ENCODE data around the gene CALM3. TPM values are rescaled to one million over a fixed set of nuclear protein-coding genes. Genes with fewer than 3 reads are reported as not detected.

Gene CALM3
- total RNA-seq, 4 donors from 2014 or later: 128 to 193 (median 163) TPM

DNA sequence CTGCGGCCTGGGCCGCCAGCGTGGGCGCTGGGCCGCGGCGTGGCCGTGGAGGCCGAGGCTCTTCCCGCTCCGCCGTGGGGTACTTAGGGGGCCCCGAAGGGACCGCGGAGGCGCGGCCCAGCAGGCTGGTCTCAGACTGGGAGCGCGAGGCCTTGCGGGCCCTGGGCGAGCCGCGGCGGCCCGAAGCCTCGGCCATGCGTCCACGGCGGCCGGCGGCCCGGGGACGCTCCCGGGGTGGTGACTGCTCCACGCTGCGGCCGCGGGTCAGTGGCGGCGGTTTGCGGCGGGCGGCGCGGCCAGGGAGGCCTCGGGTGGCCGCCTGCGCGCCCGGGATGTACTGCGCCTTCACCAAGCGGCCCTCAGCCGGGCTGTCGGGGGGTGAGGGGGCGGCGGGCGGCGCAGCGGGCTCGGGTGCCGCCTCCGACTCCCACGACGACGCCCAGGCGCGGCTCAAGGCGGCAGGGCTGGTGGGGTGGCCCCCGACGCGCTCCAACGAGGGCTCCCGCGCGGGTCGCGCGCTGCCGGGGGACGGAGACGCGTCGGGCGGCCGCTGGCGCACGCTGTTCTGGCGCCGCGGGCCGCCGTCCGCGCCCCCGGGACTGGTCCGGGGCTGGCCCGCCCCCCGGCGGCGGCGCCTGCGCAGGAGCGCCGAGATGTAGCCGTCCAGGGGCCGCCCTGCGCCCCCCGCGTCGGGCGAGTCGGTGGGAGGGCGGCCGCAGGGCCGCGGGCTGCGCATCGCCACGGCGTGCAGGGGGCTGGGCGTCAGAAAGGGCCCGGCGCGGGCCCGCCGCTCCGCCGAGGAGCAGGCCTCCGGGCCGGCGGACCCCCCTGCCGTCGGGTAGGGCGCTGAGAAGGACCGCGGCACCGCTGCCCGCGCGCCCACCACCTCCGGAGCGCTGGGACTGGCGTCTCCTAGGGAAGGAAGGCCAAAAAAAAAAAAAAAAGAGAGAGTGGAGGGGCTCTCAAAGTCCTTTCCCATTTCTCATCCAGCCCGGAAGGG, 48.1 kb downstream of the CALM3 start:
- no peaks in the 10 kb centered on the region for H3K9me3 ChIP-seq
- peak overlapping the region in 2 of 4 donors; percentile 6 to 43 for H3K27ac ChIP-seq
- no peak for ATAC-seq
- 67% methylated on average over 1 of the region's 144 CpGs; no CpG with 5 or more reads in 1 of the 2 donors for WGBS, 2 donors (ENCODE audit: low coverage in 1 of 2)
- no peak overlapping the region for H3K4me3 ChIP-seq
- TF ChIP-seq POLR2AphosphoS5 (IDR thresholded peaks at IDR 0.05) (no peak), EP300 (IDR thresholded peaks at IDR 0.05) (no peak), POLR2A (IDR thresholded peaks at IDR 0.05) (no peak)
- TF ChIP-seq, protein P1, sequence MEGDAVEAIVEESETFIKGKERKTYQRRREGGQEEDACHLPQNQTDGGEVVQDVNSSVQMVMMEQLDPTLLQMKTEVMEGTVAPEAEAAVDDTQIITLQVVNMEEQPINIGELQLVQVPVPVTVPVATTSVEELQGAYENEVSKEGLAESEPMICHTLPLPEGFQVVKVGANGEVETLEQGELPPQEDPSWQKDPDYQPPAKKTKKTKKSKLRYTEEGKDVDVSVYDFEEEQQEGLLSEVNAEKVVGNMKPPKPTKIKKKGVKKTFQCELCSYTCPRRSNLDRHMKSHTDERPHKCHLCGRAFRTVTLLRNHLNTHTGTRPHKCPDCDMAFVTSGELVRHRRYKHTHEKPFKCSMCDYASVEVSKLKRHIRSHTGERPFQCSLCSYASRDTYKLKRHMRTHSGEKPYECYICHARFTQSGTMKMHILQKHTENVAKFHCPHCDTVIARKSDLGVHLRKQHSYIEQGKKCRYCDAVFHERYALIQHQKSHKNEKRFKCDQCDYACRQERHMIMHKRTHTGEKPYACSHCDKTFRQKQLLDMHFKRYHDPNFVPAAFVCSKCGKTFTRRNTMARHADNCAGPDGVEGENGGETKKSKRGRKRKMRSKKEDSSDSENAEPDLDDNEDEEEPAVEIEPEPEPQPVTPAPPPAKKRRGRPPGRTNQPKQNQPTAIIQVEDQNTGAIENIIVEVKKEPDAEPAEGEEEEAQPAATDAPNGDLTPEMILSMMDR (IDR thresholded peaks at IDR 0.05): no peak
- peaks cover 9% of the 10 kb centered on the region for H3K27me3 ChIP-seq
- H3K36me3 ChIP-seq: peaks cover 0 to 21% of the 10 kb centered on the region in 2 donors
- peaks cover 0 to 56% (median 8%) of the 10 kb centered on the region in 3 donors for H3K4me1 ChIP-seq

DNA sequence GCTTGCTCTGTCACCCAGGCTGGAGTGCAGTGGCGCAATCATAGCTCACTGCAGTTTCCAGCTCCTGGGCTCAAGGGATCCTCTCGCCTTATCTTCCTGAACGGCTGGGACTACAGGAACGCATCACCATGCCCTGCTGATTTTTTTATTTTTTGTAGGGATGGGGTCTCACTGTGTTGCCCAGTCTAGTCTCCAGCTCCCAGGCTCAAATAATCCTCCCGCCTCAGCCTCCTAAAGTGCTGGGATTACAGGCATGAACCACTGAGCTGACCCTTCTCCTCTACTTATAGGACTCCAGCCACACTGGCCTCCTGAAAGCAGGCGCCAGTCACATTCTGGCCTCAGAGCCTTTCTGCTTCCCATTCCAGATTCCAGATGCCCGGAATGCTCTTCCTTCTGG, 49.3 kb downstream of the CALM3 start:
- TF ChIP-seq EP300 (IDR thresholded peaks at IDR 0.05): no peak
- TF ChIP-seq, protein P1 (IDR thresholded peaks at IDR 0.05): no peak
- TF ChIP-seq POLR2AphosphoS5 (IDR thresholded peaks at IDR 0.05): no peak
- no peak for ATAC-seq
- no peak overlapping the region for H3K4me3 ChIP-seq
- peaks cover 0 to 56% (median 9%) of the 10 kb centered on the region in 3 donors for H3K4me1 ChIP-seq
- peaks cover 9% of the 10 kb centered on the region for H3K27me3 ChIP-seq
- 92 to 93% methylated on average over 6 to 7 of the region's 7 CpGs for WGBS, 2 donors (ENCODE audit: low coverage in 1 of 2)
- peaks cover 0 to 21% of the 10 kb centered on the region in 2 donors for H3K36me3 ChIP-seq
- no peaks in the 10 kb centered on the region for H3K9me3 ChIP-seq
- H3K27ac ChIP-seq: peak overlapping the region in 1 of 4 donors; percentile 27

DNA sequence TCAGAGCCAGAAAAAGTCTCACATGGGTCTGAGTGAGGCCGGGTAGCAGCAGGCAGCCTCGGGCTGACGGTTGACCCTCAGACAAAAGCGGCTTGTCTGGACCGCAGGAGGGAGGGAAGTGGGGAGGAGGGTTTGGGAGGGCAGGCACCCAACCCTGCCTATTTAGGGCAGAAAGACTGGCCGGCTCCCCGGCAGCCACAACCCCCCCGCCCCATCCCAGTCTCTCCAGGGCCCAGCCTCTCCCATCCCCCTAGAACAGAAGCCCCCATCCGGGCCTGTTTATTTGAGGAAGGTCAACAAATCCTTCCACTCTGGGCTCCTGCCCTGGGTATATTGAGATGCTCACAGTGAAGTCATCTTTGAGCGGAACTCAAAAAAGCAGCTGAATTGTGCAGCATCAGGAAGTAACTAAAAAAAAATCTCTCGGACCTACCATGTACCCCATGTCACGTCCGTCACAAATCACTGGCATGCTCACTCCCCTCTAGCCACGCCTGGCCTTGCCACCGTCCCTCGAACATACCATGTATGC, 53.6 kb downstream of the CALM3 start:
- no peaks in the 10 kb centered on the region for H3K27me3 ChIP-seq
- H3K4me1 ChIP-seq: peaks cover 0 to 73% (median 19%) of the 10 kb centered on the region in 3 donors
- peak; percentile 54 for ATAC-seq
- H3K27ac ChIP-seq: peak overlapping the region; percentile 83 to 91 (median 86)
- H3K9me3 ChIP-seq: no peaks in the 10 kb centered on the region
- H3K4me3 ChIP-seq: no peak overlapping the region
- peaks cover 0 to 12% of the 10 kb centered on the region in 2 donors for H3K36me3 ChIP-seq
- WGBS, 2 donors (ENCODE audit: low coverage in 1 of 2): 15 to 46% methylated on average over 4 to 9 of the region's 16 CpGs
- TF ChIP-seq POLR2AphosphoS5 (IDR thresholded peaks at IDR 0.05): peak; percentile 23
- TF ChIP-seq POLR2A (IDR thresholded peaks at IDR 0.05): no peak

DNA sequence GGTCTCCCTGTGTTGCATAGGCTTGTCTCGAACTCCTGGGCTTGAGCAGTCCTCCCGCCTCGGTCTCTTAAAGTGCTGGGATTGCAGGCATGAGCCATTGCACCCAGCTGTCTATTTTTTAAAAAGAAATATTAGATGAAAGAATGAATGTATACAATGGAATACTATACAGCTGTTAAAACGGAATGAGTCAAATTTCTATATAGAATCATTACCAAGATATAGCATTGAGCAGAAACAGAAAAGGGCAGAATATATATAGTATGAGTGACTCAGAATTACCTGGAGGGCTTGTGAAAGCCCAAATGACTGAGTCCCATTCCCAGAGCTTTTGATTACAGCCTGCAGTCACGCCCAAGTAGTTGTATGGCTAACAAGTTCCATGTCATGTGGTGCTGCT, 55.4 kb downstream of the CALM3 start:
- no peak overlapping the region for H3K4me3 ChIP-seq
- H3K27ac ChIP-seq: peak overlapping the region in 3 of 4 donors; percentile 63 to 89 (median 83)
- no peak for TF ChIP-seq EP300 (IDR thresholded peaks at IDR 0.05)
- H3K4me1 ChIP-seq: peaks cover 0 to 85% (median 29%) of the 10 kb centered on the region in 3 donors
- 53 to 93% methylated on average over 2 to 5 of the region's 5 CpGs for WGBS, 2 donors (ENCODE audit: low coverage in 1 of 2)
- H3K27me3 ChIP-seq: no peaks in the 10 kb centered on the region
- H3K9me3 ChIP-seq: no peaks in the 10 kb centered on the region
- peaks cover 0 to 12% of the 10 kb centered on the region in 2 donors for H3K36me3 ChIP-seq
- no peak for ATAC-seq

DNA sequence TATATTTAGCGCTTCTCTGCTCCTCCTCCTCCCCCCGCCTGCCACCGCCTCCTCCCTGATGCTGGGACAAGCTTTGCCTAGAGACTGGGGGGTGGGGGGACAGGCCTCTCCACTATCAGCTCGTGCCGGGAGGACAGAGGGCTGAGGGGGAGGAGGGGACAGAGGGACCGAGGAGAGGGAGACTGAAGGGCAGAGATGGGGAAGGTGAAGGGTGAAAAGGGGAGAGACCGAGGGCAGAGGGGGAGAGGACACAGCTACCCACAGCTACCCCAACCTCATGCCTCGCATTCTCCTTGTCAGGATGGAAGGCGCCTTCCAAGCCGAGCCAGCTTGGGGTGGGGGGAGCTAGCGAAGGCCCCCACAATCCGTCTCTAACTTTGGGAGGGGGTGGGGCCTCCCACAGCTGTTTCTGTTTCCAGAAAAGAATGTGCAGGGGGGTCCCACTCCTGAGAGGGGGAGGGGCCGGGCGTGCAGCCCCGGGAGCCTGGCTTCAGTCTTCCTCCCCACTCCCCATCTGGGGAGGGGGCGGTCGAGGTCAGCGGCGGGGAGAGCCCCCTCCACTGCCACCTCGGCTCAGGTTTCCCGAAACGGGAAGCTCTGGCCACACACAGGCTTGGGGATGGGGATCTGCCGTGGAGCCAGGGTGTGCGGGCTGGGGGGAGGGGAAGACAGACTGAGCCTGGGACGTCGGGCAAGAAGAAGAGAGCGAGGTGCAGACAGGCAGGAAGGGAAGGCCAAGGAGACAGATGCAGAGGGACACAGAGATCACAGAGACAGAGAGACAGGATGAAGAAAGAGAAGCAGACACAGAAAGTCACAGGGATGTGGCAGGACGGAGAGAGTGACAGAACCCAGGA, 58.2 kb downstream of the CALM3 start:
- Histone ChIP-seq H3K4me1 (peaks cover 0 to 72% (median 31%) of the 10 kb centered on the region in 3 donors), H3K9me3 (no peaks in the 10 kb centered on the region), H3K36me3 (no peaks in the 10 kb centered on the region), H3K27ac (peak overlapping the region; percentile 44 to 95 (median 92)), H3K4me3 (peak overlapping the region; percentile 36 to 61), H3K27me3 (no peaks in the 10 kb centered on the region)
- 2 to 4% methylated on average over 4 to 7 of the region's 28 CpGs for WGBS, 2 donors (ENCODE audit: low coverage in 1 of 2)
- ATAC-seq: no peak
- TF ChIP-seq EP300 (IDR thresholded peaks at IDR 0.05) (no peak), POLR2AphosphoS5 (IDR thresholded peaks at IDR 0.05) (no peak), POLR2A (IDR thresholded peaks at IDR 0.05) (no peak)
- TF ChIP-seq, protein P1 (IDR thresholded peaks at IDR 0.05): no peak
